HFFc6 (cell line): Measurements from ENCODE around the gene MAGEA11. TPM values are rescaled to one million over a fixed set of nuclear protein-coding genes. Genes with fewer than 3 reads are reported as not detected.

ENCODE experiments used
- DNase-seq: peaks from one replicate; pipeline ENCODE4 v3.0.0-alpha.2; 2018
- H3K27ac Mint-ChIP-seq: 2 replicates; pipeline ENCODE4 v1.8.0; 2020; ENCODE audit warnings: mild to moderate bottlenecking, mixed read lengths
- H3K27me3 Mint-ChIP-seq: 2 replicates; pipeline ENCODE4 v1.8.0; 2021; ENCODE audit warnings: mild to moderate bottlenecking, moderate library complexity, mixed read lengths; ENCODE audit not compliant: insufficient read depth
- H3K36me3 Mint-ChIP-seq: 2 replicates; pipeline ENCODE4 v1.8.0; 2021; ENCODE audit warnings: low read depth, mixed read lengths
- H3K4me1 Mint-ChIP-seq: 2 replicates; pipeline ENCODE4 v1.8.0; 2020; ENCODE audit warnings: low read depth, mixed read lengths
- H3K4me3 Mint-ChIP-seq: 2 replicates; pipeline ENCODE4 v1.8.0; 2020; ENCODE audit warnings: mild to moderate bottlenecking, moderate library complexity, mixed read lengths
- H3K9me3 Mint-ChIP-seq: 2 replicates; pipeline ENCODE4 v1.8.0; 2020; ENCODE audit warnings: mild to moderate bottlenecking, mixed read lengths
- total RNA-seq, 6 experiments: library from RNA; stranded (reverse); fragmentation: NEBNext Ultra II Directional; extraction: Animal tissue kit (Norgen Biotek cat#: 25700); gene quantifications; 2 replicates in 1 of 6; 3 replicates in 5 of 6; pipeline ENCODE4 v1.2.3, GENCODE V29; 2021
- TF ChIP-seq, protein P1 (sequence below): fragments of 200-600 bp; sonication (generic); IDR thresholded peaks from 2 replicates; pipeline ENCODE4 v1.5.0; 2021; ENCODE audit warnings: antibody characterized with exemption, mild to moderate bottlenecking

MAGEA11 gene
- total RNA-seq, 6 experiments from 2014 or later = 0.16 to 0.23 (median 0.20) TPM; not detected in 2

DNA sequence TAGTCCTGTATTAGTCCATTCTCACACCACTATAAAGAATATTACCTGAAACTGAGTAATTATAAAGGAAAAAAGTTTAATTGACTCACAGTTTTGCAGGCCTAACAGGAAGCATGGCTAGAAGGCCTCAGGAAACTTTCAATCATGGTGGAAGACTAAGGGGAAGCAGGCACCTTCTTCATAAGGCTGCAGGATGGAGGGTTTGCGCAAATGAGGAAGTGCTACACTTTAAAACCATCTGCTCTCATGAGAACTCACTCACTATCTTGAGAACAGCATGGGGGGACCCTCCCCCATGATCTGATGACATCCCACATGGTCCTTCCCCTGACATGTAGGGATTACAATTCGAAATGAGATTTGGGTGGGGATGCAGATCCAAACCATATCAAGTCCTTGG is 12.1 kb upstream of the MAGEA11 start:
- H3K27me3 Mint-ChIP-seq = peaks cover 4% of the 10 kb centered on the region
- no peak for DNase-seq
- no peak overlapping the region for H3K4me3 Mint-ChIP-seq
- H3K27ac Mint-ChIP-seq = no peak overlapping the region
- TF ChIP-seq, protein P1, sequence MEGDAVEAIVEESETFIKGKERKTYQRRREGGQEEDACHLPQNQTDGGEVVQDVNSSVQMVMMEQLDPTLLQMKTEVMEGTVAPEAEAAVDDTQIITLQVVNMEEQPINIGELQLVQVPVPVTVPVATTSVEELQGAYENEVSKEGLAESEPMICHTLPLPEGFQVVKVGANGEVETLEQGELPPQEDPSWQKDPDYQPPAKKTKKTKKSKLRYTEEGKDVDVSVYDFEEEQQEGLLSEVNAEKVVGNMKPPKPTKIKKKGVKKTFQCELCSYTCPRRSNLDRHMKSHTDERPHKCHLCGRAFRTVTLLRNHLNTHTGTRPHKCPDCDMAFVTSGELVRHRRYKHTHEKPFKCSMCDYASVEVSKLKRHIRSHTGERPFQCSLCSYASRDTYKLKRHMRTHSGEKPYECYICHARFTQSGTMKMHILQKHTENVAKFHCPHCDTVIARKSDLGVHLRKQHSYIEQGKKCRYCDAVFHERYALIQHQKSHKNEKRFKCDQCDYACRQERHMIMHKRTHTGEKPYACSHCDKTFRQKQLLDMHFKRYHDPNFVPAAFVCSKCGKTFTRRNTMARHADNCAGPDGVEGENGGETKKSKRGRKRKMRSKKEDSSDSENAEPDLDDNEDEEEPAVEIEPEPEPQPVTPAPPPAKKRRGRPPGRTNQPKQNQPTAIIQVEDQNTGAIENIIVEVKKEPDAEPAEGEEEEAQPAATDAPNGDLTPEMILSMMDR = no peak
- no peaks in the 10 kb centered on the region for H3K4me1 Mint-ChIP-seq
- no peaks in the 10 kb centered on the region for H3K36me3 Mint-ChIP-seq
- H3K9me3 Mint-ChIP-seq = no peaks in the 10 kb centered on the region

DNA sequence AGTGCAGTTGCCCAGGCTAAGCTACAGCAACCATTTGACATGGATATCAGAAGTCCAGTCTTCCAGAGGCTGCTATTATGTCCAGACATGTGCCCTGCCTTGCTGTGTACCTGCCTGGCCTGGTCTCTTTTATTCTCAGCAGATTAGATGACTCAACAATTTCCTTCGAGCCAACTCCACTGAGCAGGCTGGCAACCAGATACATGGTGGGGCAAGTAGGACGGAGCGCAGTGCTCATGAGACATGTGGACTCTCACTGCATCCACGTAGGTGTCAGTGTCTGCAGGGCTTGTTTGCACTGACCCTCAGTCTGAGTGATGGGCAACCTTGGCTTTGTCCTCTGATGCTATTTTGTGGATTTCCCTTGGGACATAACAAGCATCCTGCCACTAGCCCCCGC is 7.2 kb upstream of the MAGEA11 start:
- H3K36me3 Mint-ChIP-seq = no peaks in the 10 kb centered on the region
- H3K27ac Mint-ChIP-seq = no peak overlapping the region
- H3K4me3 Mint-ChIP-seq = no peak overlapping the region
- H3K4me1 Mint-ChIP-seq = no peaks in the 10 kb centered on the region
- TF ChIP-seq, protein P1 = no peak
- no peaks in the 10 kb centered on the region for H3K9me3 Mint-ChIP-seq
- DNase-seq = no peak
- peaks cover 3% of the 10 kb centered on the region for H3K27me3 Mint-ChIP-seq

DNA sequence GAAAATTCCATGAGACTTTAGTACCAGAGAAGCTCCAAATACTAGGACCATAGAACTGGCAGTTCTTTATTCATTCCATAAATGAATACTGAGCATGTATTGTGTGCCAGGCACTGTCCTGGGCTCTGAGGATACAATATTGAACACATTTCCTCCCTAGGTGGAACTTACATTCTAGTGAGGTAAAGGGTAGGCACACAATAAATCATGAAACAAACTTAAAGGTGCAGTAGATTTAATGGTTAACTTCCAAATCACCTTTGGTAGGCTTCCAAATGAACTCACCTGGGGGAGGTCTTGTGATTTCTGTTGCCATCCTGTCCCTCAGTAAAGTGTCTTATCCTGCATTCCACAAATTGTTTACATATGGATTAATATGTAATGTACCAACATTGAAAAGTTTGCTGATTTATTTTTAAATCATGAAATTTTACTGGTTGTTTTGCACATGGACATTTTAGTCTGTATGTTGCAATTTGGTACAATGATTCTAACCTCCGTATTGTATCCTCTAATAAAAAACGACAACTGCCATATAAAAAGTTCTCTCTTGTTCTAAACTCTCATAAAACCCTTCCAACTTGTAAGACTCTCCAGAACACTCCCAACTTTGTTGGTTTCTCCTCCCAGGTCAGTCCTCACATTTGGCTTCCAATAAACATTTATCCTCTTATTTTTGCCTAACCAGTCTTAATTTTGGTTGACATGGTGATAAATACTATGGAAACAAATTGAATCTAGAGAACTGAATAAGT is 4.5 kb upstream of the MAGEA11 start:
- Mint-ChIP-seq H3K9me3 (no peaks in the 10 kb centered on the region), H3K4me1 (no peaks in the 10 kb centered on the region)

DNA sequence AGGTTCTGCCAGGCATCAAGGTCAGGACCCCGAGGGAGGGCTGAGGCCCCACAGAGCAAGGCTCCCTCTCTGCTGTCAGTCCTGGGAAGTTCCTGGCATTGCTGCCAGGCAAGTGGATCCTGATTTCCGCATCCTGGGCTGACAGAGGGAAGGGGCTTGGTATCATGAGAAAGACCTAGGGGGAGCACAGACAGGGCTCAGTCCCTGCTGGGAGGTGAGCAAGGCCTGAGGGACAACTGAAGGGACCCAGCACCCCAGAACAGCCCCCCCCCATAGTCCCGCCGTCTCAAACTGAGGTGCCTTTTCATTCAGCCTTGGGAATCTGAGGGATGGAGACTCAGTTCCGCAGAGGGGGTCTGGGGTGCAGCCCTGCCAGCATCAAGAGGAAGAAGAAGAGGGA is 971 bp downstream of the MAGEA11 start:
- H3K27ac Mint-ChIP-seq = no peak overlapping the region
- no peak for DNase-seq
- no peaks in the 10 kb centered on the region for H3K9me3 Mint-ChIP-seq
- TF ChIP-seq, protein P1 = no peak
- peaks cover 2% of the 10 kb centered on the region for H3K27me3 Mint-ChIP-seq
- no peaks in the 10 kb centered on the region for H3K4me1 Mint-ChIP-seq
- H3K4me3 Mint-ChIP-seq = no peak overlapping the region
- no peaks in the 10 kb centered on the region for H3K36me3 Mint-ChIP-seq

More for the DNA sequence above, 4.5 kb upstream of the MAGEA11 start:
- Mint-ChIP-seq H3K36me3 (no peaks in the 10 kb centered on the region), H3K27ac (no peak overlapping the region), H3K4me3 (no peak overlapping the region), H3K27me3 (peaks cover 3% of the 10 kb centered on the region)
- TF ChIP-seq, protein P1 = no peak
- DNase-seq = no peak

DNA sequence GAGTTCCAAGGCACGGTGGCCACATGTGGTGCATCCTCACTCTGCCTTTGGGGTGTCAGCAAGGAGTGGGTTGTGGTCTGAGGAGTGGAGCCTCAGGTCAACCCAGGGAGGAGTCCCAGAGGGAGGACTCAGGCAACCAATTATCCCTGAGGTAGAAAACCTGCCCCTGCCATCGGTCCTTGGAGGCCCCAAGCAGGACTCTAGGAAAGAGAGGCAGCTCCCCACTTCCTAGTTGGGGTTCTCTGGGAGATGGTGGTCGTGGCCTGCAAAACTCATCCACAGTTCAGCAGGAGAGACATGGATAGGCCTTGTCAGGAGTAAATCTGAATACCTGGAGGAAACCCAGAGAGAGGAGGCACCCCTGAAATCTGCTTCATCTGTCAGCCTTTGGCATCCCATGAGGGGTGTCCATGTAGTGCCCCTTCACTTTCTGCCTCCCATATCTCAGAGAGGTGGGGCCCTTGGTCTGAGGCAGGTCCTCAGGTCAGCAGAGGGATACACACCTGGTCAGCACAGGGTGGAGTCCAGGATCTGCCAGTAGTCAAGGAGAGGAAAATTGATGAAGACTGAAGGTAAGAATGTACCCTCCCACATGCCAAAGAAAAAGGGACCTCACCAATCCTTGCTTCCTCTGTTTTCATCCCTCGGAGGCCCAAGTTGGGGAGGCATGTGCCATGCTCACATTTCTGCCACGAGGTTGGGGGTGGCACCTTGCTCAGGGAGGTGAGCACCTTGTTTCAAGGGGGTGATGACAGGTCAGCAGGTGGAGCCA is 1.6 kb downstream of the MAGEA11 start:
- no peak overlapping the region for H3K27ac Mint-ChIP-seq
- no peak overlapping the region for H3K4me3 Mint-ChIP-seq
- H3K4me1 Mint-ChIP-seq = no peaks in the 10 kb centered on the region
- TF ChIP-seq, protein P1 = no peak
- no peaks in the 10 kb centered on the region for H3K9me3 Mint-ChIP-seq
- H3K27me3 Mint-ChIP-seq = peaks cover 2% of the 10 kb centered on the region
- DNase-seq = no peak
- H3K36me3 Mint-ChIP-seq = no peaks in the 10 kb centered on the region
